PC-9 (cell line): ENCODE results near the gene DOCK2. TPM values are rescaled to one million over a fixed set of nuclear protein-coding genes. Genes with fewer than 3 reads are reported as not detected.

Experiments used
- BruUV-seq: library from RNA; stranded (reverse); fragments of 400-500 nt; replicated peaks from 2 replicates; lab custom pipeline; 2021; lab: Mats Ljungman, UMichigan
- CTCF ChIA-PET: fragments of 300-600 bp; sonication (Branson Sonifier 250); formaldehyde crosslinking; loops from one replicate; lab custom pipeline; 2022; ENCODE audit warnings: antibody characterized with exemption; lab: Charles Lee
- POLR2A ChIA-PET: fragments of 300-600 bp; sonication (Branson Sonifier 250); formaldehyde crosslinking; loops from one replicate; lab custom pipeline; 2022; ENCODE audit warnings: antibody characterized with exemption; ENCODE audit not compliant: unreplicated experiment; lab: Charles Lee
- DNase-seq, 2 experiments: peaks; one replicate each; pipeline versions ENCODE4 v3.0.0 to v3.0.0-alpha.2; 2015 to 2022; ENCODE audit warnings: mixed read lengths in 1 of 2
- H2AFZ ChIP-seq: fragments of 200-600 bp; sonication (generic); 2 replicates; pipeline ENCODE4 v1.8.1; 2017; ENCODE audit warnings: antibody characterized with exemption
- H3F3A ChIP-seq: fragments of 200-600 bp; sonication (generic); 2 replicates; pipeline ENCODE4 v1.8.1; 2017; ENCODE audit warnings: antibody characterized with exemption, mild to moderate bottlenecking, low read depth; ENCODE audit not compliant: insufficient read depth
- H3K27ac ChIP-seq: fragments of 200-600 bp; sonication (generic); 2 replicates; pipeline ENCODE4 v1.6.1; 2016; ENCODE audit warnings: mixed run types
- H3K27me3 ChIP-seq: fragments of 200-600 bp; sonication (generic); 2 replicates; pipeline ENCODE4 v1.6.1; 2016; ENCODE audit warnings: low read depth, mixed run types; ENCODE audit not compliant: insufficient read depth
- H3K36me3 ChIP-seq: fragments of 200-600 bp; sonication (generic); 2 replicates; pipeline ENCODE4 v1.6.1; 2016; ENCODE audit warnings: low read depth, mixed run types
- H3K4me1 ChIP-seq: fragments of 200-600 bp; sonication (generic); replicated peaks from 2 replicates; pipeline ENCODE4 v1.6.1; 2016; ENCODE audit warnings: mixed run types; ENCODE audit not compliant: insufficient read depth
- H3K4me2 ChIP-seq: fragments of 200-600 bp; sonication (generic); 2 replicates; pipeline ENCODE4 v1.6.1; 2017; ENCODE audit warnings: mixed run types
- H3K4me3 ChIP-seq: fragments of 200-600 bp; sonication (generic); 2 replicates; pipeline ENCODE4 v1.6.1; 2016; ENCODE audit warnings: mixed run types
- H3K79me2 ChIP-seq: fragments of 200-600 bp; sonication (generic); 2 replicates; pipeline ENCODE4 v1.6.1; 2017; ENCODE audit warnings: low read depth, mixed run types
- H3K9me2 ChIP-seq: fragments of 200-600 bp; sonication (generic); 2 replicates; pipeline ENCODE4 v1.8.1; 2017; ENCODE audit warnings: mild to moderate bottlenecking; ENCODE audit not compliant: insufficient read depth
- H3K9me3 ChIP-seq: fragments of 200-600 bp; sonication (generic); 2 replicates; pipeline ENCODE4 v1.8.1; 2016; ENCODE audit warnings: low read depth; ENCODE audit not compliant: insufficient read depth
- H4K20me1 ChIP-seq: fragments of 200-600 bp; sonication (generic); 2 replicates; pipeline ENCODE4 v1.8.1; 2017; ENCODE audit not compliant: insufficient read depth
- CTCF ChIP-seq: fragments of 200-600 bp; sonication (generic); conservative IDR thresholded peaks from 2 replicates; pipeline ENCODE4 v1.6.1; 2017; ENCODE audit warnings: mixed run types, antibody characterized with exemption, mild to moderate bottlenecking, moderate library complexity
- EZH2 ChIP-seq: fragments of 200-600 bp; sonication (generic); IDR thresholded peaks from 2 replicates; pipeline ENCODE4 v1.8.0; 2017; ENCODE audit warnings: antibody characterized with exemption, low read depth
- intact Hi-C: fragments of 100-400 bp; cut with micrococcal nuclease; formaldehyde crosslinking; loops from one replicate; pipeline ENCODE4 v1.10.0; 2022; ENCODE audit not compliant: unreplicated experiment
- total RNA-seq: library from RNA; stranded (reverse); gene quantifications from 2 replicates; pipeline ENCODE4 v1.2.3, GENCODE V29; 2021

Gene DOCK2
- total RNA-seq, 1 experiment from 2014 or later: 0.41 TPM

GRCh38 chr5:169756071-169756765 is 119.1 kb downstream of the DOCK2 start:
- no peak for DNase-seq
- CTCF ChIA-PET: no interaction called here
- no peak for TF ChIP-seq EZH2
- TF ChIP-seq CTCF: no peak

GRCh38 chr5:169757016-169757415 is 119.9 kb downstream of the DOCK2 start:
- ChIA-PET CTCF (no interaction called here), POLR2A (no interaction called here)

More at GRCh38 chr5:169756071-169756765, 119.1 kb downstream of the DOCK2 start:
- no peak overlapping the region for H3K27ac ChIP-seq
- H3K4me1 ChIP-seq: no peaks in the 10 kb centered on the region
- no peaks in the 10 kb centered on the region for H4K20me1 ChIP-seq
- no peak overlapping the region for H2AFZ ChIP-seq
- POLR2A ChIA-PET: no interaction called here
- H3K9me2 ChIP-seq: no peaks in the 10 kb centered on the region
- no peaks in the 10 kb centered on the region for H3K79me2 ChIP-seq
- H3F3A ChIP-seq: no peaks in the 10 kb centered on the region
- H3K36me3 ChIP-seq: no peaks in the 10 kb centered on the region
- no TSS peak for BruUV-seq
- intact Hi-C loops: no loop called here
- H3K4me2 ChIP-seq: no peak overlapping the region
- no peaks in the 10 kb centered on the region for H3K27me3 ChIP-seq
- no peak overlapping the region for H3K4me3 ChIP-seq
- peaks cover 4% of the 10 kb centered on the region; the same call in 1 of the 2 replicates for H3K9me3 ChIP-seq

GRCh38 chr5:169758886-169759285 is 121.8 kb downstream of the DOCK2 start:
- Histone ChIP-seq H3K4me1 (no peaks in the 10 kb centered on the region), H3K4me2 (no peak overlapping the region), H3F3A (no peaks in the 10 kb centered on the region), H4K20me1 (no peaks in the 10 kb centered on the region), H3K9me3 (no peaks in the 10 kb centered on the region), H3K9me2 (no peaks in the 10 kb centered on the region), H3K79me2 (no peaks in the 10 kb centered on the region), H3K36me3 (no peaks in the 10 kb centered on the region), H3K27ac (no peak overlapping the region), H3K4me3 (no peak overlapping the region), H2AFZ (no peak overlapping the region), H3K27me3 (no peaks in the 10 kb centered on the region)
- ChIA-PET POLR2A (no interaction called here), CTCF (no interaction called here)
- TF ChIP-seq EZH2 (no peak), CTCF (no peak)
- intact Hi-C loops: no loop called here
- DNase-seq: no peak
- no TSS peak for BruUV-seq

More at GRCh38 chr5:169757016-169757415, 119.9 kb downstream of the DOCK2 start:
- Histone ChIP-seq H3K27ac (no peak overlapping the region), H3K4me2 (no peak overlapping the region), H3F3A (no peaks in the 10 kb centered on the region), H3K27me3 (no peaks in the 10 kb centered on the region), H4K20me1 (no peaks in the 10 kb centered on the region), H3K4me3 (no peak overlapping the region), H3K36me3 (no peaks in the 10 kb centered on the region), H3K9me2 (no peaks in the 10 kb centered on the region), H3K4me1 (no peaks in the 10 kb centered on the region), H2AFZ (no peak overlapping the region), H3K9me3 (peaks cover 2% of the 10 kb centered on the region; the same call in 1 of the 2 replicates), H3K79me2 (no peaks in the 10 kb centered on the region)
- DNase-seq: no peak
- TF ChIP-seq CTCF (no peak), EZH2 (no peak)
- BruUV-seq: no TSS peak
- intact Hi-C loops: no loop called here
